PFSK-1 (cell line): Measurements from ENCODE around the gene PLK5.

ENCODE experiments used
- POLR2AphosphoS5 ChIP-seq: IDR thresholded peaks from 2 replicates; pipeline ENCODE4 v1.6.1; 2012; ENCODE audit warnings: low read depth, mild to moderate bottlenecking, control low read depth, low read length, moderate library complexity
- SIN3A ChIP-seq: IDR thresholded peaks from 2 replicates; pipeline ENCODE4 v1.6.1; 2012; ENCODE audit warnings: mild to moderate bottlenecking, low read length, moderate library complexity, borderline replicate concordance; ENCODE audit not compliant: insufficient read depth
- TAF1 ChIP-seq: IDR thresholded peaks from 2 replicates; pipeline ENCODE4 v1.6.1; 2012; ENCODE audit warnings: low read length, control low read depth, borderline replicate concordance; ENCODE audit not compliant: insufficient read depth
- TF ChIP-seq, protein P1 (sequence below), 2 experiments: IDR thresholded peaks; 2 replicates each; pipeline versions ENCODE4 v1.6.1 to v1.8.0; 2011 to 2012; ENCODE audit warnings: low read depth in 2 of 2, low read length in 2 of 2, control low read depth in 1 of 2, inconsistent platforms in 1 of 2, mild to moderate bottlenecking in 1 of 2, moderate library complexity in 1 of 2; ENCODE audit not compliant: insufficient read depth in 1 of 2

- TF ChIP-seq, protein P1, sequence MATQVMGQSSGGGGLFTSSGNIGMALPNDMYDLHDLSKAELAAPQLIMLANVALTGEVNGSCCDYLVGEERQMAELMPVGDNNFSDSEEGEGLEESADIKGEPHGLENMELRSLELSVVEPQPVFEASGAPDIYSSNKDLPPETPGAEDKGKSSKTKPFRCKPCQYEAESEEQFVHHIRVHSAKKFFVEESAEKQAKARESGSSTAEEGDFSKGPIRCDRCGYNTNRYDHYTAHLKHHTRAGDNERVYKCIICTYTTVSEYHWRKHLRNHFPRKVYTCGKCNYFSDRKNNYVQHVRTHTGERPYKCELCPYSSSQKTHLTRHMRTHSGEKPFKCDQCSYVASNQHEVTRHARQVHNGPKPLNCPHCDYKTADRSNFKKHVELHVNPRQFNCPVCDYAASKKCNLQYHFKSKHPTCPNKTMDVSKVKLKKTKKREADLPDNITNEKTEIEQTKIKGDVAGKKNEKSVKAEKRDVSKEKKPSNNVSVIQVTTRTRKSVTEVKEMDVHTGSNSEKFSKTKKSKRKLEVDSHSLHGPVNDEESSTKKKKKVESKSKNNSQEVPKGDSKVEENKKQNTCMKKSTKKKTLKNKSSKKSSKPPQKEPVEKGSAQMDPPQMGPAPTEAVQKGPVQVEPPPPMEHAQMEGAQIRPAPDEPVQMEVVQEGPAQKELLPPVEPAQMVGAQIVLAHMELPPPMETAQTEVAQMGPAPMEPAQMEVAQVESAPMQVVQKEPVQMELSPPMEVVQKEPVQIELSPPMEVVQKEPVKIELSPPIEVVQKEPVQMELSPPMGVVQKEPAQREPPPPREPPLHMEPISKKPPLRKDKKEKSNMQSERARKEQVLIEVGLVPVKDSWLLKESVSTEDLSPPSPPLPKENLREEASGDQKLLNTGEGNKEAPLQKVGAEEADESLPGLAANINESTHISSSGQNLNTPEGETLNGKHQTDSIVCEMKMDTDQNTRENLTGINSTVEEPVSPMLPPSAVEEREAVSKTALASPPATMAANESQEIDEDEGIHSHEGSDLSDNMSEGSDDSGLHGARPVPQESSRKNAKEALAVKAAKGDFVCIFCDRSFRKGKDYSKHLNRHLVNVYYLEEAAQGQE (IDR thresholded peaks at IDR 0.05; ENCODE audit: insufficient read depth in 1 of 2, low read depth in 2 of 2, low read length in 2 of 2) = no peak
- no peak for TF ChIP-seq SIN3A
- no peak for TF ChIP-seq POLR2AphosphoS5
- TF ChIP-seq TAF1 = no peak
Observed at GRCh38 chr19:1526979-1527649, 3.2 kb downstream of the PLK5 start.
